GM18951 (cell line): ENCODE measurements around the gene ADAM17.

Experiments used
- POLR2A ChIP-seq: IDR thresholded peaks from 4 replicates; pipeline ENCODE4 v1.6.1; 2011; ENCODE audit warnings: mild to moderate bottlenecking; ENCODE audit not compliant: insufficient read length, insufficient read depth; ENCODE audit errors: extremely low read depth
- in situ Hi-C: fragments of 300-500 bp; cut with MboI; formaldehyde crosslinking; loops from one replicate; pipeline ENCODE4 v1.12.0; 2022; ENCODE audit warnings: low sequenced_read_pairs, mixed read lengths, inconsistent platforms; ENCODE audit not compliant: unreplicated experiment

Gene ADAM17

GRCh38 chr2:9483107-9483506 is 72.5 kb downstream of the ADAM17 start:
- TF ChIP-seq POLR2A, result no peak
- in situ Hi-C loops, result no loop called here

DNA sequence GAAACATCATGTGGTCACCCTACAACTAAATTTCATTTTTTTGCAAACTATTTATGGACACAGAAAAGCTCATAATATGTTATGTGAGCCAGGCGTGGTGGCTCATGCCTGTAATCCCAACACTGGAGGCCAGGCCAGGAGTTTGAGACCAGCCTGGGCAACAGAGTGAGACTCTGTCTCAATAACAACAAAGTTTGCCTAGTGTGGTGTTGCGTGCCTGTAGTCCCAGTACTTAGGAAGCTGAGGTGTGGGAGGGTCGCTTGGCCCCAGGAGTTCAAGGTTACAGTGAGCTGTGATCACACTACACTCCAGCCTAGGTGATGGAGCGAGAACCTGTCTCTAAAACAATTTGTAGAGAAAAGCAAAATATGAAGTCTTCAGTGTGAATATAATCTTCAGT is 75.5 kb downstream of the ADAM17 start:
- in situ Hi-C loops, result no loop called here
- TF ChIP-seq POLR2A, result no peak

DNA sequence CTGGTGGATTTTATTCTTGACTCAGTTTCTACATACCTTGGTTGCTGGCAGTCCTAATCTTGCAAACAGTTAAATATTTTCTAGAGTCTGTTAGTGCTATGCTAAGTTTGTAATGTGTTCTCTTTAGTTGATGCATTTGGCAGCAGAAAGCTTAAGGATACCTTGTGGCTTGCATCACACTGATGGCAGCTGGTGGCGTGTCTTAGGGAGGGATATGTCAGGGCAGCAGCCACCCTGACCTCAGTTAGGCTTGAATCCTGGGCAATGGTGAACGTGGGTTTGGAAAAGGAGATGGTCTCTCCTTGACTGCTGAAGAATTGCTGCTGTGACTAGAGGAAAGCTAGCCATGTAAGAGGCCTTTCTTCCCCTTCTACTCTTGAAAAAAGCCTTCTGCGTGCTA is 77.1 kb downstream of the ADAM17 start:
- in situ Hi-C loops, result no loop called here
- TF ChIP-seq POLR2A, result no peak

GRCh38 chr2:9477914-9478313 is 77.7 kb downstream of the ADAM17 start:
- no peak for TF ChIP-seq POLR2A
- in situ Hi-C loops, result no loop called here

GRCh38 chr2:9474361-9475057 is 81.1 kb downstream of the ADAM17 start, which contains the start of gene IAH1:
TSS of gene IAH1 (plus strand) at chr2:9474551. CDS start at chr2:9474567, 16 bp downstream.
- in situ Hi-C loops, result no loop called here
- peak; percentile 80 for TF ChIP-seq POLR2A

- no peak for TF ChIP-seq POLR2A
- in situ Hi-C loops, result no loop called here
Measured at GRCh38 chr2:9473985-9474360, 81.7 kb downstream of the ADAM17 start.

GRCh38 chr2:9473308-9473984 is 82.2 kb downstream of the ADAM17 start:
- in situ Hi-C loops, result no loop called here

GRCh38 chr2:9472511-9472910 is 83.1 kb downstream of the ADAM17 start:
- in situ Hi-C loops, result no loop called here
- TF ChIP-seq POLR2A, result no peak

More at GRCh38 chr2:9473308-9473984, 82.2 kb downstream of the ADAM17 start:
- no peak for TF ChIP-seq POLR2A

DNA sequence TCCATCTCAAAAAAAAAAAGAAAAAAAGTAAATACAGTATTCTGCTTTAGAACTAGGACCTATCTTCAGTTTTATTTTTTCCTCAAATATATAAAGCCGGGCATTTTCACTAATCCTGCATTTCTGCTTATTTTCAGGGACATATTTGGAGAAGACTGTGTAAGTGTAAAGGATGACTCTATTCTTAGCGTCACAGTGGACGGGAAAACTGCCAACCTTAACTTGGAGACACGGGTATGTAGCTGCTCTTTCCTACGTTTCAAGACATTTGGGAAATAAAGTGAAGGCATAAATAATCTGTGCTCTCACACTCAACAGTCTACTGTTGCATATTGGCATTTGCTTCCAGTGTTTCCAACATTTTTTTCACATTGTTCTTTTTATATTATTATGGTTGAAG is 84.4 kb downstream of the ADAM17 start:
- no peak for TF ChIP-seq POLR2A
- in situ Hi-C loops, result no loop called here

DNA sequence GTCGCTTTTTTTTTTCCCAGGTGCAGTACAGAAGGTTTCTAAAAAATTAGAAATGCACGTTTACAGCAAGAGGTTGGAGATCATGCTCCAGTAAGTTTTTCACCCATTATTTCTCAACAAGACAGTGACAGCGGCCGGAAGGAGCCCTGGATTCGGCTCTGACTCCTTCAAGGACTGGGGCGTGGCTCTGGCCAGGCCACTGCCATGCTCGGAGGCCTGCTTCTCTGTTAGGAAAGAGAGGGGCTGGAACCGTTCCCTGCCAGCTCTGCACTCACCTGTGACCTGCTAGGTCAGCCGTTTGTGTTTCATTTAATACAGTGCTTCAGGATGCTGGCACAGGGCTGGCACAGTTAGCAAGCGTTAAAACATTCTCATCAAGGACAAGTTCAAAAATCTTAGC is 87.9 kb downstream of the ADAM17 start:
- in situ Hi-C loops, result no loop called here
- TF ChIP-seq POLR2A, result no peak

DNA sequence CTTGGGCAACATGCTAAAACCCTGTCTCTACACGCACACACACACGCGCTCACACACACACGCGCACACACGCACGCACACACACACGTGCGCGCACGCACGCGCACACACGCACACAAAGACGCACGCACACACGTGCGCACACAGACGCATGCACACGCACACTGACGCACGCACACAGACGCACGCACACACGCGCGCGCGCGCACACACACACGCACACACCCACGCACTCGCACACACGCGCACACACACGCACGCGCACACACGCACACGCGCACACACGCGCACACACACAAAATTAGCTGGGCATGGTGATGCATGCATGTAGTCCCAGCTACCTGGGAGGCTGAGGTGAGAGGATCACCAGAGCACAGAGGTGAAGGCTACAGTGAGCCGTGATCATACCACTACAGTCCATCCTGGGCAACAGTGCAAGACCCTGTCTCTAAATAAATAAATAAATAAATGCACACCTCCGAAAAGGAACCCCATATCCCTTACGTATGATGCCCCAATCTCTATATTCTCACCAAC is 89.4 kb downstream of the ADAM17 start:
- no peak for TF ChIP-seq POLR2A
- in situ Hi-C loops, result no loop called here

- in situ Hi-C loops, result no loop called here
- no peak for TF ChIP-seq POLR2A
Measured at GRCh38 chr2:9465170-9465569, 90.5 kb downstream of the ADAM17 start.

DNA sequence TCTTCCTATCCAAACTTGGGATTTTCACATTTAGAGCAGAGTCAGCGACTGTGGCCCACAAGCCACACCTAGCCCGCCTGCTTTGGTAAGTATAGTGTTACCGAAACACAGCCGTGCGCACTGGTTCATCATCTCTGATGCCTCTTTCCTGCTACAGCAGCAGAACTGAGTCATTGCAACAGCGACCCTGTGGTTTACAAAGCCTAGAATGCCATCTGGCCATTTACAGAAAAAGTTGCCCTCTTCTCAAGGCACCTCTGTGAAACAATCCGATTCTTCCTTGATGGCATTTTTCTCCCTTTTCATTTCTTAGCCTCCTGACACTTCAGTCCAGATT is 92.0 kb downstream of the ADAM17 start:
- TF ChIP-seq POLR2A, result no peak
- in situ Hi-C loops, result no loop called here

GRCh38 chr2:9462886-9463697 is 92.5 kb downstream of the ADAM17 start:
- in situ Hi-C loops, result no loop called here
- no peak for TF ChIP-seq POLR2A

GRCh38 chr2:9462313-9462712 is 93.3 kb downstream of the ADAM17 start:
- in situ Hi-C loops, result no loop called here

More at GRCh38 chr2:9462313-9462712, 93.3 kb downstream of the ADAM17 start:
- TF ChIP-seq POLR2A, result no peak
